GM12892 (cell line): ENCODE data around the gene ST6GALNAC4.

ENCODE experiments used
- POLR2A ChIP-seq: IDR thresholded peaks from 2 replicates; pipeline ENCODE4 v1.6.1; 2011; ENCODE audit warnings: low read depth, low read length, control low read depth
- POLR2AphosphoS5 ChIP-seq: IDR thresholded peaks from 2 replicates; pipeline ENCODE4 v1.6.1; 2011; ENCODE audit warnings: low read depth, low read length, control low read depth
- TAF1 ChIP-seq: IDR thresholded peaks from 2 replicates; pipeline ENCODE4 v1.6.1; 2011; ENCODE audit warnings: low read depth, mild to moderate bottlenecking, control low read depth, low read length, borderline replicate concordance

- TF ChIP-seq TAF1, result no peak
- TF ChIP-seq POLR2AphosphoS5, result no peak
- no peak for TF ChIP-seq POLR2A
Observed at GRCh38 chr9:127873886-127874285, 43.0 kb downstream of the ST6GALNAC4 start.
